Middle frontal gyrus (tissue), 1 donor: Measurements from ENCODE around the gene PRKG1.

Experiments
- DNase-seq: peaks from one replicate; pipeline ENCODE4 v3.0.0-alpha.2; 2015; ENCODE audit warnings: low spot score; ENCODE audit errors: extremely low spot score

Gene PRKG1

GRCh38 chr10:51694086-51694768 lies 619.9 kb downstream of the PRKG1 start:
- DNase-seq: no peak

- DNase-seq: no peak
Observed at GRCh38 chr10:51696251-51696650, 622.0 kb downstream of the PRKG1 start.

- DNase-seq: no peak
Observed at GRCh38 chr10:51698473-51699063, 624.3 kb downstream of the PRKG1 start.

GRCh38 chr10:51699145-51699474 lies 624.8 kb downstream of the PRKG1 start:
- no peak for DNase-seq

DNA sequence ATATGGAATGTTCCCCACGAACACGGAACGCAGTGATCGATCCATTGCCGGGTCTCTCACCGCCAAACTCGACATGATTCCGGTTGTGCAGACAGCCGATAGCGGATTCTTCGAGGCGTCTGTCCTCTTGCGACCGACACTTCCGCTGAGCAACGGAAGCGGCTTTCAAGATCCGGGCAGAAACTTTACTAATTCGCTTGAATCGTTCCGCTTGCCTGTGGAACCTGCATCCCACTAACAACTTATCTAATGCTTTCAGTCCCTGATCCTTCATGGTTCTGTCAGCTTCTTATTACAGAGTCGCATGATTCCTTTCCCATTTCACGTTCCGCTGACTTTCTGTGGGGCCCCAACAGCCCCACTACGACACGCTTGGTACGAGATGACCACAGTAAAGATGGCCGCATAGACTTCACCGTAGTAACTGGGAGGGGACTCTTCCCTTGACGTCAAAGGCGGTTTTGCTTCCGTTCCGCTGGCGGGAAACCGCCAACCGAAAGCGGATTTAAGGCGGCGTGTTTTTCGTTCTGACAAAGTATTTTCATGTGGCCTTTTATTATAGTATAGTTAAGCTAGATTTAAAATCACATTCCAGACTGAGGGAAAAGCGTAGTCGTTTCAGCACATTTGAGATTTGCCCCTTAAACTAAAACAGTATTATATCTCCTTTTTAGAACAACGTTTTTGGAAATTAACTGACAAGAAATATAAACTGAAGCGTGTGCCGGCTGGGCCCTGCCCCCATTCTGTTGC lies 625.4 kb downstream of the PRKG1 start, which contains the start of gene CSTF2T:
Gene CSTF2T (minus strand): TSS at position 121 of the 753 bp plus-strand sequence. CDS start 46 bp downstream, at position 75.
- peak; percentile 92 for DNase-seq

DNA sequence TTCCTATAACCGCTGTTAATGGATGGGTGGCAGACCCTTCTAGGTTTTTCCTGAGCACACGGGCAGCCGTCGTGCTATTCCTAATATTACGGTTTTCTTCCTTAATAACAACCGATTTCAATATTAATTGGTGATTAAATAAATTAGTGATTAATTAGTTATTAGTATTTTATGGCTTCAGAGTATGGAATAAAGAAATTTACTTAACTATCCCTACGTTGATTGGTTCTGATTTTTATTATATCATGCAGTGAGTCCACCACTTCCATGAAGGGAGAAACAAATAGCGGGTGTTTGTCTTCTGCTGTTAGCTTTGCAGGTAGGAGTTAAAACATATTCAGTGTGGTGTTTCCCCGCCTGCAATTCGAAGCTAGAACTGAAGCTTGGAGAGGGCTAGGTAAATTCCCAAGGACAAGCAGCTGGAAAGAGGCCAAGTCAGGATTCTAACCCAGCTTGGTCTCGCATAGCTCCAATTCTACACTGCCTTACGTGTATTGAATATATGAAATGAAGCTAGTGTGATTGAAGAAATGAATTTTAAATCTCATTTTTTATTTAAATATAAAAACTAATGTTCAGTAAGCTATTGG lies 626.0 kb downstream of the PRKG1 start:
- no peak for DNase-seq

GRCh38 chr10:51705774-51706173 lies 631.5 kb downstream of the PRKG1 start:
- no peak for DNase-seq

DNA sequence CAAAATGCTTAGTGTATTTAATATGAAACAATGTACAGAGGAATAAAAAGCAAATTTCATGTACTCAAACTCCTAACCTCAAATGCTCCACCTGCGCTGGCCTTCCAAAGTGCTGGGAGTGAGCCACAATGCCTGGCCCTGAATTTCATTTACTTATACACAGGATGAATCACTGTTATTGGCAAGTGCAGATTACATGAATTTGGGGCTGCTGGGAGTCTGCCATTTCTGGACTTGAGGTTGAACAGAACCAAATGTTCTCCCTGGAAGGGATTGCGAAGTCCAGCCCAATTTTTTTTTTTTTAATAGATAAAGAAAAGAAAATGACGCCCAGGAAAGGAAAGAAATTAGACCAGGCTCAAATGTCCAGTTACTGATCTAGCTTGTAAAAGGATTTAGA lies 631.9 kb downstream of the PRKG1 start:
- DNase-seq: no peak

GRCh38 chr10:51707392-51707791 lies 633.1 kb downstream of the PRKG1 start:
- no peak for DNase-seq

GRCh38 chr10:51707821-51708424 lies 633.6 kb downstream of the PRKG1 start:
- DNase-seq: no peak

DNA sequence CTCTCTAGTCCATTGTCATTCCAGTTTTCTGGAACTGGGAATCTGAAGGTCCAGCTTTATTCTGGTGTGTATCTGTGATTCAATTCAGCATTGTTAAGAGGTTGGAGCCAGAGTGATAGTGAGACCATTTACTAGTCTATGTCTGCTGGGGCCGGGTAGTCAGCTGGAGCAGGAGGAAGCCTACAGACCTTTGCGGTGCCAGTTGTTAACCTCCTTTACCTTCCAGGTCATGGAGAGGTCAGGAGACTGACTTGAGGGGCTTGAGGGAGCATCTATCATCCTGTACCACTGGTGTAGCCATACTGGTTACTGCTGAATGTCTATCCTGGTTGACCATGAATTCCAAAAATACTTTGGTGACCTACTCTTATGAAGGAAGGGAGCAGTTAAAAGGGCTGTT lies 634.3 kb downstream of the PRKG1 start:
- DNase-seq: no peak

- DNase-seq: no peak
Observed at GRCh38 chr10:51709324-51709972, 635.2 kb downstream of the PRKG1 start.

GRCh38 chr10:51711519-51711891 lies 637.2 kb downstream of the PRKG1 start:
- DNase-seq: no peak

DNA sequence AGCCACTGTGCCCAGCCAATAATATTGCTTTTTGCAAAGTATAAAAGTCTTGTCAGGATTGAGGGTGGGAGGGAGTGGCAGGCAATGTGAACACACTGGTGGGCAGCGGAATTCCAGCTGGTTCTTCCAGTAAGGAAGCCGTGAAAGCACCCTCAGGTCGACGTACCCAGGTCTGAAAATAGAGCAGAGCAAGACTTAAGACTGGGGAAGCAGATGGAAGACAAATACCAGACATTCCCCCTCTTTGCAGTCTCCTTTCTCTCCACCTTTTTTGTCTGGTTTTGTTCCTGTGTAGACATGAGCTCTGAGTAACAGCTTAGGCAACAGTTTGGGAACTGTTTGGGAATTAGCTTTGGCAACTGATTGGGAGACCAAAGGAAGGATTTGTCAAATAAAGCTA lies 642.7 kb downstream of the PRKG1 start:
- no peak for DNase-seq

GRCh38 chr10:51718804-51719291 lies 644.6 kb downstream of the PRKG1 start:
- DNase-seq: no peak

DNA sequence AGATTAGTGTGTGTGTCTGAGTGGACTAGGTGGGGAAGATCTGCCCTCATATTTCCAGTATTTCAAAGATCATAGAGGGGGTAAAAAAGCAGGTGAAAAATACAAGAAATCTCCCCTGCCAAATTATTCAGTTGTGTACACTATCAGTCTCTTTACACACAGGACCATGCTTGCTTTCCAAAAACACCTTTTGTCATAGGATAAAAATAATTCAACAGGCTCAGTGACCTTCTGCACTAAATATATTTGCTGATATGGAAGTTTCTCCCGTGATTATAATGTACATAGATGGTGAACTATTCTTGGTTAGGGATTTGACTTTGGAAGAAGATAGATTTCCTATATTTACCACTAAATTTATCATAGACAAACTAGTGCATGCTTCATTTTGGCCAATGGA lies 649.8 kb downstream of the PRKG1 start:
- no peak for DNase-seq

DNA sequence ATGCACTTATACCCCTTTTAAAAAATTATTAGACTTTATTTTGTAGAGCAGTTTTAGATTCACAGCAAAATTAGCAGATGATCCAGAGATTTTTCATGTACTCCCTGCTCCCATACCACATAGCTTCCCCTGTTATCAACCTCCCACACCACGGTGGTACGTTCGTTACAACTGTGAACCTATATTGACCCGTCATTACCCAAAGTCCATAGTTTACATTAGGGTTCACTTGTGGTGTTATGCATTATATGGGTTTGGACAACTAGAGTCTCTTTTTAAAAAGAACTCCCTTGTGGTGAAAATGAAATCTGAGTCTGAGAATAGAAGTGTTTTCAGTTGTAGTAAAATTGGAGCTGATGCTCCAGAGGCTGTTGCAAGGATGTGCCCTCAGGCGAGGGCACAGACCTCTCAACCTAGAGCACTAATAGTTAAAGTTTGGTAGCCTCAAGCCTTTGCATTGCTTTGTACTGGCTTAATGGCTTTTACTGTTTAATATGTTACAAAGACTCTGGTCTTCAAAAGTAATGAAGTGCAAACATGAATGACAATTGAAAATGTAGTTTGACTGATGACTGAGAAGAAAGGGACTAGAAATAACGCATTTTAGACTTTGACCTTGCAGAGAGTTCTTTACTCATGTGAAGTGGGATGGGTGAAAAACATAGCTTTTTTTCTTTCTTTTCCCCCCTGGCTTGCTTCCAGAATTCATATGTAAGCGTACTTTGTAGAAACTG lies 655.7 kb downstream of the PRKG1 start:
- no peak for DNase-seq

DNA sequence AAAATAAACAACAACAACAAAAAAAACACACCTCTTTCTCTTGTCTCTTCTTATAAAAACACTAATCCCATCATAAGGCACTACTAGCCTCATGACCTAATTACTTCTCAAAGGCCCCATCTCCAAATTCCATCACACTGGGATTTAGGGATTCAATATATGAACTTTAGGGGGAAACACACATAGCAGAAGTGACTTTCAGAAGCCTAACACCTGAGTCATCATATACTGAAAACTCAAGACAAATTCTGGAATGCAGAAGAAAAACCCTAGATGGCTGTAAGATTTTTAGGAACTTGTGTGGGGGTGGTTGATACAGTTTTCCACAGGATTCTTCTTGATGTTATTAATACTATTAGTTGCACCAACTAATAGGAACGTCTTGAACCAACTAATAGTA lies 658.8 kb downstream of the PRKG1 start:
- DNase-seq: no peak

DNA sequence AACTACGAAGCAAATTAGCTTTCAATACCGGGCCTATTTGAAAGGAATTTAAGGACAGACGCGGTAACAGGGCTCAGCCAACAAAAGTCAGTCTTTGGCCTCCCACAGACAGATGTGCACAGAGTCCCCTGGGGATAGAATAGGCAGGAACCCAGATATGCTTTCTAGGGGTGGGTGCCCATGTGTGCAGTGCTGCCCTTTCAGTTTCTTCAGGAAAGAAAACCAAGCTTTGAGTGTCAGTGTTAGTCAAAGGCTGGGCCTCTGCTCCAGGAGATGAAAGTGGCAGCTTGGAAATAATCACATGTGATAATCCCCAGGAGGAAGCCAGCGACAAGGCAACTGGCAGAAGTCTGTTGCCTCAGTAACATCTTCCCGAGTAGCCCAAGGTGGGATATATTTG lies 668.9 kb downstream of the PRKG1 start:
- DNase-seq: no peak

DNA sequence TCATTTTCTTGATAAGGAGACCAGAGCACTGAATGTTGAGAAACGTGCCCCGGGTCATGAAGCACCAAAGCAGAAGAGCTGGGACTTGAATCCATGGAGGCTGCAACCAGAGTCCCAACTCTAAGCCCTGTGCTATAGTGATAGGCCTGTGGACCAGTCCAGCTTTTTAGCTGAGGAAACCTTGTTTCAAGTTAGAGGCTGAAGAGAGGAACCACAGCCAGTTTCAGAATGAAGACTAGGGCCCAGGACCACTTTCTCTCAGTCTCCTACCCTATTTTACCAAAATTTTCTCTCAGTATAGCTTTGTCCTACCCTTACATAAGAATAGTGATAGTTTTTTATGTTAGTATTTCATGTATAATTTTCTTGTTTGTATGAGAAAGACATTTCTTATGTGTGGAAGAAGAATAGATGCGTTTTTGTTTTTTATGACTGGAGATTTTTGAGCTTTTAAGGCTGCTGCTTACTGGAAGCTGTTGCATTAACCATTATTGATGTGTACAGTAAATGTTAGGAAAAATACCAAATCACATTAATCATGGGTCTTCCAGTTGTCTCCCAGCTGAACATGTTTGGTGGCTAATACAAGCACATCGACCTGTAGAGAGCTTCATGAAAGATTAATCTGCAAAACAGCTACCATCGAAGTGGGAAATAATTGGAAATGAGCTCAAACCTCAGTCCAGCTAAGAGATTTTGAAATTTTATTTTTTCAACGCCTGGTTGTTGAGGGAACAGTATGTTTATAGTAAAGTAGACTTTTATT lies 670.1 kb downstream of the PRKG1 start:
- no peak for DNase-seq
